ENCODE data around the gene CDH13. TPM values are rescaled to one million over a fixed set of nuclear protein-coding genes. Genes with fewer than 3 reads are reported as not detected.

CDH13 gene
- total RNA-seq, 4 donors from 2014 or later = 3.4 to 14.8 (median 6.5) TPM

GRCh38 chr16:83269048-83269447, 642.3 kb downstream of the CDH13 start:
- Histone ChIP-seq H3K36me3 (no peaks in the 10 kb centered on the region), H3K4me1 (no peaks in the 10 kb centered on the region), H3K4me3 (replicated peaks in 1 of 3) (no peak overlapping the region), H3K27ac (no peak overlapping the region), H3K27me3 (no peaks in the 10 kb centered on the region), H3K9me3 (no peaks in the 10 kb centered on the region)
- intact Hi-C loops (cut with DNase I) = no loop called here
- no peak for DNase-seq
- TF ChIP-seq CTCF (IDR thresholded peaks at IDR 0.05) = no peak
- TF ChIP-seq POLR2A (IDR thresholded peaks at IDR 0.05) = no peak

- no peaks in the 10 kb centered on the region for H3K36me3 ChIP-seq
- H3K9me3 ChIP-seq = no peaks in the 10 kb centered on the region
- no peak overlapping the region for H3K4me3 ChIP-seq (replicated peaks in 1 of 3)
- DNase-seq = no peak
- TF ChIP-seq POLR2A (IDR thresholded peaks at IDR 0.05) = no peak
- no peak for TF ChIP-seq CTCF (IDR thresholded peaks at IDR 0.05)
- no peaks in the 10 kb centered on the region for H3K27me3 ChIP-seq
- H3K27ac ChIP-seq = no peak overlapping the region
- no peaks in the 10 kb centered on the region for H3K4me1 ChIP-seq
- 68 to 84% methylated on average over 2 of the region's 2 CpGs for WGBS, 2 donors
- intact Hi-C loops (cut with DNase I) = no loop called here
Measured at GRCh38 chr16:83269541-83269940, 642.8 kb downstream of the CDH13 start.

GRCh38 chr16:83270061-83270460, 643.3 kb downstream of the CDH13 start:
- DNase-seq = no peak
- Histone ChIP-seq H3K4me3 (replicated peaks in 1 of 3) (no peak overlapping the region), H3K27ac (no peak overlapping the region), H3K9me3 (no peaks in the 10 kb centered on the region), H3K36me3 (no peaks in the 10 kb centered on the region), H3K4me1 (no peaks in the 10 kb centered on the region), H3K27me3 (no peaks in the 10 kb centered on the region)
- 82 to 90% methylated on average over 4 of the region's 4 CpGs for WGBS, 2 donors
- intact Hi-C loops (cut with DNase I) = no loop called here
- no peak for TF ChIP-seq CTCF (IDR thresholded peaks at IDR 0.05)
- TF ChIP-seq POLR2A (IDR thresholded peaks at IDR 0.05) = no peak

- no peak for TF ChIP-seq CTCF (IDR thresholded peaks at IDR 0.05)
- no peak for TF ChIP-seq POLR2A (IDR thresholded peaks at IDR 0.05)
- 82 to 87% methylated on average over 3 of the region's 3 CpGs for WGBS, 2 donors
- no peaks in the 10 kb centered on the region for H3K27me3 ChIP-seq
- H3K9me3 ChIP-seq = no peaks in the 10 kb centered on the region
- H3K27ac ChIP-seq = no peak overlapping the region
- intact Hi-C loops (cut with DNase I) = no loop called here
- H3K4me1 ChIP-seq = no peaks in the 10 kb centered on the region
- DNase-seq = no peak
- no peak overlapping the region for H3K4me3 ChIP-seq (replicated peaks in 1 of 3)
- no peaks in the 10 kb centered on the region for H3K36me3 ChIP-seq
Measured at GRCh38 chr16:83270640-83271039, 643.9 kb downstream of the CDH13 start.

- no peaks in the 10 kb centered on the region for H3K4me1 ChIP-seq
- WGBS, 2 donors = 42 to 44% methylated on average over 2 of the region's 2 CpGs
- no peaks in the 10 kb centered on the region for H3K36me3 ChIP-seq
- H3K27me3 ChIP-seq = no peaks in the 10 kb centered on the region
- no peak for TF ChIP-seq CTCF (IDR thresholded peaks at IDR 0.05)
- intact Hi-C loops (cut with DNase I) = no loop called here
- DNase-seq = no peak
- H3K9me3 ChIP-seq = no peaks in the 10 kb centered on the region
- no peak overlapping the region for H3K27ac ChIP-seq
- H3K4me3 ChIP-seq (replicated peaks in 1 of 3) = no peak overlapping the region
Measured at GRCh38 chr16:83271123-83271522, 644.4 kb downstream of the CDH13 start.

Data from thyroid gland (tissue), 4 donors.